ENCODE measurements around the gene SASH3. TPM values are rescaled to one million over a fixed set of nuclear protein-coding genes. Genes with fewer than 3 reads are reported as not detected.

Gene SASH3
- total and polyA plus RNA-seq, 2 experiments from 2014 or later = 0.06 TPM; not detected in 1

DNA sequence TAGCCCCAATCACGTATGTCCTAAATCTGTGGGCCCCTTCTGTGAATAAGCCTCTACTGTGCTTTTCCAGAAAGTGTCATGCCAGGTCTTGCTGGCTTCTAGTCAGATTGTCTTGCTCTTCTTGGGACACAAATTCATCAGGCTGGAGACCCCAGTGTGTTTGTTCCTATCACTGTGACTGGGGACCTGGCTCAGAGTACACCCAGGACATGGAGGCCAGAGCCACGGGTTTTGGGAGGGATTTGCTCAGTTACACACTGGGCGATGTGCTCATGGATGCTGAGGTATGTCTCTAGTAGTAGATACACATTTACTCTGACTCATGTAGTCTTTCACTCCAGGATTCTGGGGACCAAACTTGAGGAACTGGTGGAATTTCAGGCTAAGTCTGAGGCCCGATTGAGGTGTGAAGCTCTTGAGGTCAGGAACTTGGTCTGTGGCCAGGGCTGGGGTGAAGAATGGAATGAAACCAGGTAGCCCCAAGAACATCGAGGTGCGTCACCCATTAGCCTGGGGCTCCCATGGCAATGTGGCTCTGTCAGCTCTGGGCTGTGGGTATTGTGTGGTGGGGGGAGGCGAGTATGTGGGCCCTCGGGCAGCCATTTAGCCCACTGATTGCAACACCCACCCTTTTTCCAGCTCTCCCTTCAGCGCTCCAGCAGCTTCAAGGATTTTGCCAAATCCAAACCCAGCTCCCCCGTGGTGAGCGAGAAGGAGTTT lies 7.7 kb downstream of the SASH3 start:
- Histone ChIP-seq H3K4me2 (ENCODE audit: unreplicated experiment) (no peak overlapping the region), H3K9ac (no peak overlapping the region), H3K27me3 (replicated peaks; ENCODE audit: insufficient read depth) (no peaks in the 10 kb centered on the region), H3K79me2 (ENCODE audit: insufficient read depth) (no peaks in the 10 kb centered on the region), H3F3A (ENCODE audit: insufficient read depth) (no peaks in the 10 kb centered on the region), H4K20me1 (ENCODE audit: insufficient read depth) (no peaks in the 10 kb centered on the region), H3K4me1 (ENCODE audit: insufficient read depth) (no peaks in the 10 kb centered on the region), H3K4me3 (no peak overlapping the region), H2AFZ (no peak overlapping the region), H3K36me3 (ENCODE audit: low read depth) (no peaks in the 10 kb centered on the region), H3K9me2 (ENCODE audit: insufficient read depth) (no peaks in the 10 kb centered on the region), H3K27ac (no peak overlapping the region), H3K9me3 (ENCODE audit: low read depth) (no peaks in the 10 kb centered on the region)
- DNase-seq = no peak
- 68 to 81% methylated on average over 6 to 11 of the region's 11 CpGs for WGBS, 2 experiments (ENCODE audit: low coverage in 1 of 2, low lambda C conversion rate in 2 of 2, missing lambda C conversion rate in 2 of 2)
- in situ Hi-C loops (cut with MboI) = no loop called here
- TF ChIP-seq EZH2phosphoT487 (IDR thresholded peaks at IDR 0.05; ENCODE audit: insufficient read depth, low read depth) (no peak), EZH2 (IDR thresholded peaks at IDR 0.05; ENCODE audit: insufficient read depth, poor library complexity, severe bottlenecking) (no peak)

GRCh38 chrX:129788527-129788926 lies 8.8 kb downstream of the SASH3 start:
- Histone ChIP-seq H3K27ac (no peak overlapping the region), H3K79me2 (ENCODE audit: insufficient read depth) (no peaks in the 10 kb centered on the region), H3K4me3 (no peak overlapping the region), H4K20me1 (ENCODE audit: insufficient read depth) (no peaks in the 10 kb centered on the region), H3K9me2 (ENCODE audit: insufficient read depth) (no peaks in the 10 kb centered on the region), H3K4me2 (ENCODE audit: unreplicated experiment) (no peak overlapping the region), H3F3A (ENCODE audit: insufficient read depth) (no peaks in the 10 kb centered on the region), H3K9ac (no peak overlapping the region), H2AFZ (no peak overlapping the region), H3K36me3 (ENCODE audit: low read depth) (no peaks in the 10 kb centered on the region), H3K4me1 (ENCODE audit: insufficient read depth) (no peaks in the 10 kb centered on the region), H3K9me3 (ENCODE audit: low read depth) (no peaks in the 10 kb centered on the region), H3K27me3 (replicated peaks; ENCODE audit: insufficient read depth) (no peaks in the 10 kb centered on the region)
- DNase-seq = no peak
- WGBS, 2 experiments (ENCODE audit: low coverage in 1 of 2, low lambda C conversion rate in 2 of 2, missing lambda C conversion rate in 2 of 2) = 91% methylated on average over 5 of the region's 6 CpGs; no CpG with 5 or more reads in 1 of the 2 experiments
- in situ Hi-C loops (cut with MboI) = no loop called here
- TF ChIP-seq EZH2phosphoT487 (IDR thresholded peaks at IDR 0.05; ENCODE audit: insufficient read depth, low read depth) (no peak), EZH2 (IDR thresholded peaks at IDR 0.05; ENCODE audit: insufficient read depth, poor library complexity, severe bottlenecking) (no peak)

GRCh38 chrX:129790146-129790545 lies 10.4 kb downstream of the SASH3 start:
- TF ChIP-seq EZH2 (IDR thresholded peaks at IDR 0.05; ENCODE audit: insufficient read depth, poor library complexity, severe bottlenecking) (no peak), EZH2phosphoT487 (IDR thresholded peaks at IDR 0.05; ENCODE audit: insufficient read depth, low read depth) (no peak)
- H4K20me1 ChIP-seq (ENCODE audit: insufficient read depth) = no peaks in the 10 kb centered on the region
- in situ Hi-C loops (cut with MboI) = no loop called here
- H3K36me3 ChIP-seq (ENCODE audit: low read depth) = no peaks in the 10 kb centered on the region
- no peaks in the 10 kb centered on the region for H3K27me3 ChIP-seq (replicated peaks; ENCODE audit: insufficient read depth)
- no peaks in the 10 kb centered on the region for H3K79me2 ChIP-seq (ENCODE audit: insufficient read depth)
- no peak overlapping the region for H3K4me3 ChIP-seq
- DNase-seq = no peak
- H3K9me3 ChIP-seq (ENCODE audit: low read depth) = no peaks in the 10 kb centered on the region
- no peaks in the 10 kb centered on the region for H3K9me2 ChIP-seq (ENCODE audit: insufficient read depth)
- no peak overlapping the region for H3K4me2 ChIP-seq (ENCODE audit: unreplicated experiment)
- 51 to 52% methylated on average over 3 of the region's 3 CpGs for WGBS, 2 experiments (ENCODE audit: low coverage in 1 of 2, low lambda C conversion rate in 2 of 2, missing lambda C conversion rate in 2 of 2)
- H3F3A ChIP-seq (ENCODE audit: insufficient read depth) = no peaks in the 10 kb centered on the region
- H3K27ac ChIP-seq = no peak overlapping the region
- H2AFZ ChIP-seq = no peak overlapping the region
- H3K9ac ChIP-seq = no peak overlapping the region
- H3K4me1 ChIP-seq (ENCODE audit: insufficient read depth) = no peaks in the 10 kb centered on the region

GRCh38 chrX:129790808-129791207 lies 11.1 kb downstream of the SASH3 start:
- Histone ChIP-seq H3K9me2 (ENCODE audit: insufficient read depth) (no peaks in the 10 kb centered on the region), H2AFZ (no peak overlapping the region), H3K36me3 (ENCODE audit: low read depth) (no peaks in the 10 kb centered on the region), H3F3A (ENCODE audit: insufficient read depth) (no peaks in the 10 kb centered on the region), H3K9me3 (ENCODE audit: low read depth) (no peaks in the 10 kb centered on the region), H3K4me3 (no peak overlapping the region), H3K4me1 (ENCODE audit: insufficient read depth) (no peaks in the 10 kb centered on the region), H3K27me3 (replicated peaks; ENCODE audit: insufficient read depth) (no peaks in the 10 kb centered on the region), H3K9ac (no peak overlapping the region), H3K79me2 (ENCODE audit: insufficient read depth) (no peaks in the 10 kb centered on the region), H4K20me1 (ENCODE audit: insufficient read depth) (no peaks in the 10 kb centered on the region), H3K4me2 (ENCODE audit: unreplicated experiment) (no peak overlapping the region), H3K27ac (no peak overlapping the region)
- WGBS, 2 experiments (ENCODE audit: low coverage in 1 of 2, low lambda C conversion rate in 2 of 2, missing lambda C conversion rate in 2 of 2) = 63 to 85% methylated on average over 6 of the region's 9 CpGs
- in situ Hi-C loops (cut with MboI) = no loop called here
- TF ChIP-seq EZH2 (IDR thresholded peaks at IDR 0.05; ENCODE audit: insufficient read depth, poor library complexity, severe bottlenecking) (no peak), EZH2phosphoT487 (IDR thresholded peaks at IDR 0.05; ENCODE audit: insufficient read depth, low read depth) (no peak)
- no peak for DNase-seq

All from GM23248 (cell line).